SJSA1 (cell line): ENCODE results near the gene B3GNT7. TPM values are rescaled to one million over a fixed set of nuclear protein-coding genes. Genes with fewer than 3 reads are reported as not detected.
"Not testable (repeated sequence)": the region's sequence is repeated elsewhere in the genome, so short reads cannot be mapped to it uniquely, and the experiment has no call there.

ENCODE experiments used
- DNase-seq, 2 experiments: peaks; one replicate each; pipeline ENCODE4 v3.0.0-alpha.2; 2015 to 2020; ENCODE audit warnings: low spot score in 2 of 2, low read depth in 1 of 2
- H3K27ac ChIP-seq: fragments of 250-450 bp; sonication (Bioruptor Pico); 2 replicates; pipeline ENCODE4 v1.5.1; 2020; ENCODE audit warnings: mild to moderate bottlenecking, moderate library complexity
- H3K27me3 ChIP-seq: fragments of 250-450 bp; sonication (Bioruptor Pico); replicated peaks from 2 replicates; pipeline ENCODE4 v1.5.1; 2020; ENCODE audit warnings: mild to moderate bottlenecking, moderate library complexity
- H3K36me3 ChIP-seq: fragments of 250-450 bp; sonication (Bioruptor Pico); 2 replicates; pipeline ENCODE4 v1.5.1; 2020; ENCODE audit warnings: mild to moderate bottlenecking
- H3K4me1 ChIP-seq: fragments of 250-450 bp; sonication (Bioruptor Pico); replicated peaks from 2 replicates; pipeline ENCODE4 v1.6.1; 2021; ENCODE audit warnings: mild to moderate bottlenecking
- H3K4me3 ChIP-seq: fragments of 250-450 bp; sonication (Bioruptor Pico); 2 replicates; pipeline ENCODE4 v1.5.1; 2020; ENCODE audit warnings: mild to moderate bottlenecking
- H3K9me3 ChIP-seq: fragments of 250-450 bp; sonication (Bioruptor Pico); replicated peaks from 2 replicates; pipeline ENCODE4 v1.5.1; 2020; ENCODE audit warnings: mild to moderate bottlenecking
- total RNA-seq: library from RNA; depleted of rRNA; stranded (reverse); fragments of >200 nt; shearing (Covaris generic); gene quantifications from 2 replicates; pipeline ENCODE4 v1.2.3, GENCODE V29; 2014

The B3GNT7 gene
- total RNA-seq, 1 experiment from 2014 or later: not detected

- Histone ChIP-seq H3K4me3 (no peak overlapping the region), H3K27me3 (no peaks in the 10 kb centered on the region), H3K4me1 (no peaks in the 10 kb centered on the region), H3K36me3 (no peaks in the 10 kb centered on the region), H3K9me3 (no peaks in the 10 kb centered on the region), H3K27ac (no peak overlapping the region)
- no peak for DNase-seq
Observed at GRCh38 chr2:231372326-231372725, 23.2 kb upstream of the B3GNT7 start.

- Histone ChIP-seq H3K27ac (no peak overlapping the region), H3K27me3 (no peaks in the 10 kb centered on the region), H3K9me3 (no peaks in the 10 kb centered on the region), H3K4me1 (no peaks in the 10 kb centered on the region), H3K36me3 (no peaks in the 10 kb centered on the region), H3K4me3 (no peak overlapping the region)
- DNase-seq: no peak
Observed at GRCh38 chr2:231373184-231373583, 22.3 kb upstream of the B3GNT7 start.

GRCh38 chr2:231373786-231374349 lies 21.6 kb upstream of the B3GNT7 start:
- no peak for DNase-seq
- no peak overlapping the region for H3K4me3 ChIP-seq
- no peaks in the 10 kb centered on the region for H3K36me3 ChIP-seq
- H3K27me3 ChIP-seq: no peaks in the 10 kb centered on the region
- no peaks in the 10 kb centered on the region for H3K9me3 ChIP-seq
- no peak overlapping the region for H3K27ac ChIP-seq
- no peaks in the 10 kb centered on the region for H3K4me1 ChIP-seq

GRCh38 chr2:231374771-231375170 lies 20.7 kb upstream of the B3GNT7 start:
- Histone ChIP-seq H3K36me3 (no peaks in the 10 kb centered on the region), H3K27ac (no peak overlapping the region), H3K4me1 (peaks cover 7% of the 10 kb centered on the region), H3K4me3 (no peak overlapping the region), H3K9me3 (no peaks in the 10 kb centered on the region), H3K27me3 (no peaks in the 10 kb centered on the region)
- DNase-seq: no peak

GRCh38 chr2:231375994-231376615 lies 19.4 kb upstream of the B3GNT7 start:
- not testable (repeated sequence) for H3K27me3 ChIP-seq, DNase-seq, H3K4me3 ChIP-seq, H3K9me3 ChIP-seq, H3K27ac ChIP-seq, H3K36me3 ChIP-seq
- H3K4me1 ChIP-seq: peaks cover 13% of the 10 kb centered on the region

- DNase-seq: no peak
- H3K4me3 ChIP-seq: no peak overlapping the region
- H3K36me3 ChIP-seq: no peaks in the 10 kb centered on the region
- H3K27me3 ChIP-seq: no peaks in the 10 kb centered on the region
- no peaks in the 10 kb centered on the region for H3K9me3 ChIP-seq
- no peak overlapping the region for H3K27ac ChIP-seq
- peaks cover 13% of the 10 kb centered on the region for H3K4me1 ChIP-seq
Observed at GRCh38 chr2:231376857-231377256, 18.7 kb upstream of the B3GNT7 start.

- no peak overlapping the region for H3K4me3 ChIP-seq
- no peak overlapping the region for H3K27ac ChIP-seq
- H3K4me1 ChIP-seq: peaks cover 13% of the 10 kb centered on the region
- no peak for DNase-seq
- no peaks in the 10 kb centered on the region for H3K27me3 ChIP-seq
- H3K36me3 ChIP-seq: no peaks in the 10 kb centered on the region
- no peaks in the 10 kb centered on the region for H3K9me3 ChIP-seq
Observed at GRCh38 chr2:231378026-231378722, 17.3 kb upstream of the B3GNT7 start.

- DNase-seq: peak; percentile 64 to 71
Observed at GRCh38 chr2:231379266-231380215, 16.0 kb upstream of the B3GNT7 start.

GRCh38 chr2:231380307-231380706 lies 15.2 kb upstream of the B3GNT7 start:
- no peaks in the 10 kb centered on the region for H3K36me3 ChIP-seq

More at GRCh38 chr2:231379266-231380215, 16.0 kb upstream of the B3GNT7 start:
- Histone ChIP-seq H3K9me3 (no peaks in the 10 kb centered on the region; the same call in 1 of the 2 replicates), H3K27ac (peak overlapping the region; percentile 67), H3K4me1 (peaks cover 13% of the 10 kb centered on the region), H3K36me3 (no peaks in the 10 kb centered on the region), H3K4me3 (no peak overlapping the region), H3K27me3 (no peaks in the 10 kb centered on the region)

GRCh38 chr2:231380991-231381847 lies 14.3 kb upstream of the B3GNT7 start:
- Histone ChIP-seq H3K4me1 (peaks cover 16% of the 10 kb centered on the region), H3K27me3 (no peaks in the 10 kb centered on the region), H3K9me3 (peaks cover 10% of the 10 kb centered on the region), H3K4me3 (no peak overlapping the region), H3K27ac (no peak overlapping the region), H3K36me3 (no peaks in the 10 kb centered on the region)
- no peak for DNase-seq

More at GRCh38 chr2:231380307-231380706, 15.2 kb upstream of the B3GNT7 start:
- Histone ChIP-seq H3K4me1 (peaks cover 13% of the 10 kb centered on the region), H3K4me3 (no peak overlapping the region), H3K27ac (peak overlapping the region; percentile 17; the same call in 1 of the 2 replicates), H3K27me3 (no peaks in the 10 kb centered on the region), H3K9me3 (peaks cover 7% of the 10 kb centered on the region)
- DNase-seq: no peak

- peaks cover 25% of the 10 kb centered on the region for H3K4me1 ChIP-seq
- peaks cover 12% of the 10 kb centered on the region for H3K9me3 ChIP-seq
- no peak overlapping the region for H3K4me3 ChIP-seq
- DNase-seq: no peak
- no peaks in the 10 kb centered on the region for H3K27me3 ChIP-seq
- H3K27ac ChIP-seq: no peak overlapping the region
- no peaks in the 10 kb centered on the region for H3K36me3 ChIP-seq
Observed at GRCh38 chr2:231382116-231382515, 13.4 kb upstream of the B3GNT7 start.

- Histone ChIP-seq H3K4me3 (no peak overlapping the region), H3K4me1 (peaks cover 36% of the 10 kb centered on the region), H3K36me3 (no peaks in the 10 kb centered on the region), H3K9me3 (peaks cover 12% of the 10 kb centered on the region), H3K27ac (no peak overlapping the region), H3K27me3 (no peaks in the 10 kb centered on the region)
- no peak for DNase-seq
Observed at GRCh38 chr2:231383416-231384108, 11.9 kb upstream of the B3GNT7 start.
